ENCODE measurements around the gene ABLIM2. TPM values are rescaled to one million over a fixed set of nuclear protein-coding genes. Genes with fewer than 3 reads are reported as not detected.

The ABLIM2 gene
- total and polyA plus RNA-seq, 2 of the 8 experiments (the other 6 are each of a cell fraction or from before 2014, with no cell fraction given) = 2.8 to 3.0 TPM

DNA sequence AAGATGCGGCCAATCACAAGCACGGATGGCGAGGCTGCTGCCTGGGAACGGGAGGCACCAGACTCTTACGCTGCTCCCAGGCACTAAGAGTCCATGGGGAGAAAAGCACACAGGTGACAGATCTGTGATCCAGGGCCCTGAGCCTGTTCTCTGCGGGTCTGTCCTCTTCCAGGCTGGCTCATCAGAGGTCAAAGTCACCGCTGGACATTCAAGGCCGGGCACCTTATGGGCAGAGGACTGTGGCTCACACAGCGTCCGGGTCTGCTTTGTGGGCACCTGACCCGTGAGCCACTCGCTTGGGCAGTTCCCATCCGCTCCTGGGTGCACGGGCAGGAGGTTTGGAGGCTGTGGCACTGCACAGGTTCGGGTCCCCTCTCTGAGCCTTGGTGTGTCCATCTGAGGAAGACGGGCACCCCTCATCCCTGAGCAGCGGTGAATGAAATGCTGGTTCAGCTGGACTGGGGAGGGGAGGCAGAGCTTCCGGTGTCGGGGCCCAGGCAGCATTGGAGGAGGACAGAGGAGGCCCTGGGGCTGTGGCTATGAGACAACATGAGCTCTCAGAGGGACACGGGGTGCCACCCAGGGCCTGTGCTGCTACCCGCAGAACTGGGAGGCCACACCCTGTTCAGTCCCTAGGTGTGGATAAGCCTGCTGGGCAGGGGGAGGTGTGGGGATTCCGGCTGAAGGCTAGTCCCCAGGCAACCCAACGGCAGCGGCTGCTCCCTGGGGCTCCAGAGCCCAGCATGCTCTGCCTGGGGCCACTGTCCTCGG, 157.7 kb downstream of the ABLIM2 start (continued):
- TF ChIP-seq ATF3 (IDR thresholded peaks at IDR 0.05; ENCODE audit: insufficient read depth, low read depth, low read length) (no peak), FOSL1 (IDR thresholded peaks at IDR 0.05; ENCODE audit: insufficient read depth, low read depth, low read length) (no peak), EZH2 (IDR thresholded peaks at IDR 0.05; ENCODE audit: low read depth, low read length, severe bottlenecking) (no peak), SIRT6 (IDR thresholded peaks at IDR 0.05; ENCODE audit: low read length) (no peak)

All from H1 (cell line).